Fibroblast of skin of right biceps (primary cell): ENCODE measurements around the gene ZNF19.
A peak's percentile ranks its signal among the peaks of the same experiment; 100 is the strongest.

Source experiments
- DNase-seq: peaks from one replicate; pipeline ENCODE4 v3.0.0-alpha.2; 2013

ZNF19 gene

GRCh38 chr16:71484006-71484893, 4.9 kb downstream of the ZNF19 start:
- peak; percentile 93 for DNase-seq

- DNase-seq: no peak
Observed at GRCh38 chr16:71482569-71482968, 6.6 kb downstream of the ZNF19 start.

GRCh38 chr16:71480956-71481355, 8.2 kb downstream of the ZNF19 start:
- DNase-seq: no peak

- peak; percentile 16 for DNase-seq
Observed at GRCh38 chr16:71479420-71479819, 9.7 kb downstream of the ZNF19 start.

GRCh38 chr16:71476457-71477124, 12.5 kb downstream of the ZNF19 start:
- no peak for DNase-seq

GRCh38 chr16:71474864-71475263, 14.3 kb downstream of the ZNF19 start:
- peak; percentile 96 for DNase-seq

- DNase-seq: no peak
Observed at GRCh38 chr16:71473891-71474290, 15.2 kb downstream of the ZNF19 start.

GRCh38 chr16:71472931-71473330, 16.2 kb downstream of the ZNF19 start:
- DNase-seq: no peak

- no peak for DNase-seq
Observed at GRCh38 chr16:71472051-71472450, 17.1 kb downstream of the ZNF19 start.

GRCh38 chr16:71467810-71468209, 21.3 kb downstream of the ZNF19 start:
- peak; percentile 42 for DNase-seq

GRCh38 chr16:71464231-71464630, 24.9 kb downstream of the ZNF19 start:
- DNase-seq: no peak

GRCh38 chr16:71461686-71462648, 27.2 kb downstream of the ZNF19 start, which contains the start of gene ZNF23:
ZNF23 (minus strand) TSS chr16:71462247; CDS start chr16:71456796, 5,451 bp downstream.
- peak; percentile 74 for DNase-seq

- no peak for DNase-seq
Observed at GRCh38 chr16:71460941-71461340, 28.2 kb downstream of the ZNF19 start.

GRCh38 chr16:71460236-71460635, 28.9 kb downstream of the ZNF19 start:
- DNase-seq: peak; percentile 91

GRCh38 chr16:71459510-71459909, 29.6 kb downstream of the ZNF19 start:
- no peak for DNase-seq

- no peak for DNase-seq
Observed at GRCh38 chr16:71456801-71457200, 32.3 kb downstream of the ZNF19 start.

- no peak for DNase-seq
Observed at GRCh38 chr16:71453036-71453435, 36.1 kb downstream of the ZNF19 start.

GRCh38 chr16:71449020-71449419, 40.1 kb downstream of the ZNF19 start:
- no peak for DNase-seq

GRCh38 chr16:71448274-71448866, 40.8 kb downstream of the ZNF19 start:
- no peak for DNase-seq

- DNase-seq: no peak
Observed at GRCh38 chr16:71443714-71444113, 45.4 kb downstream of the ZNF19 start.

GRCh38 chr16:71442051-71442440, 47.1 kb downstream of the ZNF19 start, which contains the start of gene TLE7:
TLE7 (minus strand) TSS chr16:71442054; CDS start chr16:71433324, 8,730 bp downstream.
- DNase-seq: no peak

GRCh38 chr16:71441348-71442050, 47.6 kb downstream of the ZNF19 start:
- DNase-seq: no peak
